IMR-90 (cell line): ENCODE results near the gene DGAT2. TPM values are rescaled to one million over a fixed set of nuclear protein-coding genes. Genes with fewer than 3 reads are reported as not detected.

Experiments
- ATAC-seq: fragments of 200-7000 bp; cut with Tn5 transposase; 2 replicates; pipeline ENCODE4 v1.9.1; 2020; ENCODE audit warnings: low read depth, mild to moderate bottlenecking, moderate library complexity
- BruUV-seq: library from RNA; stranded (reverse); fragments of 400-500 nt; replicated peaks from 2 replicates; lab custom pipeline; 2021; lab: Mats Ljungman, UMichigan
- CTCF ChIA-PET: fragments of 300-600 bp; formaldehyde crosslinking; extraction: SDS; loops from one replicate; lab custom pipeline; 2021; ENCODE audit warnings: antibody characterized with exemption; lab: Yijun Ruan, JAX
- POLR2A ChIA-PET: fragments of 300-600 bp; sonication (Branson Sonifier 250); formaldehyde crosslinking; loops from one replicate; lab custom pipeline; 2022; ENCODE audit warnings: antibody characterized with exemption; ENCODE audit not compliant: unreplicated experiment; lab: Charles Lee
- DNase-seq: peaks from one replicate; pipeline ENCODE4 v3.0.0; 2013
- H2AFZ ChIP-seq: replicated peaks from 2 replicates; pipeline ENCODE3; 2013; ENCODE audit warnings: low read length, mild to moderate bottlenecking; ENCODE audit not compliant: poor library complexity
- H2AK5ac ChIP-seq: 2 replicates; pipeline ENCODE4 v1.6.1; 2013; ENCODE audit warnings: low read depth, low read length, inconsistent platforms
- H2AK9ac ChIP-seq: replicated peaks from 2 replicates; pipeline ENCODE3; 2013; ENCODE audit warnings: mild to moderate bottlenecking, low read depth, low read length, moderate library complexity; ENCODE audit not compliant: poor library complexity
- H2BK120ac ChIP-seq: 2 replicates; pipeline ENCODE4 v1.6.1; 2013; ENCODE audit warnings: low read depth, low read length, inconsistent platforms
- H2BK15ac ChIP-seq: 3 replicates; pipeline ENCODE4 v1.6.1; 2013; ENCODE audit warnings: low read depth, low read length, inconsistent platforms
- H2BK20ac ChIP-seq: 2 replicates; pipeline ENCODE4 v1.6.1; 2013; ENCODE audit warnings: low read depth, mild to moderate bottlenecking, inconsistent platforms, low read length, moderate library complexity
- H2BK5ac ChIP-seq: 2 replicates; pipeline ENCODE4 v1.6.1; 2013; ENCODE audit warnings: mild to moderate bottlenecking, low read depth, low read length, inconsistent platforms; ENCODE audit not compliant: poor library complexity, severe bottlenecking
- H3K14ac ChIP-seq: replicated peaks from 2 replicates; pipeline ENCODE4 v1.6.1; 2013; ENCODE audit warnings: low read depth, low read length, inconsistent platforms
- H3K18ac ChIP-seq: 2 replicates; pipeline ENCODE4 v1.6.1; 2013; ENCODE audit warnings: low read depth, low read length, control low read depth
- H3K23ac ChIP-seq: 2 replicates; pipeline ENCODE4 v1.6.1; 2013; ENCODE audit warnings: low read depth, low read length, inconsistent platforms
- H3K27ac ChIP-seq: 2 replicates; pipeline ENCODE4 v1.5.1; 2013; ENCODE audit warnings: mild to moderate bottlenecking, control low read depth, low read length; ENCODE audit not compliant: insufficient read depth
- H3K27me3 ChIP-seq: 2 replicates; pipeline ENCODE4 v1.6.1; 2013; ENCODE audit warnings: low read length; ENCODE audit not compliant: control insufficient read depth, insufficient read depth
- H3K36me3 ChIP-seq: 2 replicates; pipeline ENCODE4 v1.6.1; 2013; ENCODE audit warnings: low read length, mixed read lengths; ENCODE audit not compliant: control insufficient read depth, insufficient read depth
- H3K4ac ChIP-seq: 2 replicates; pipeline ENCODE4 v1.6.1; 2013; ENCODE audit warnings: low read depth, low read length, inconsistent platforms
- H3K4me1 ChIP-seq: 2 replicates; pipeline ENCODE4 v1.6.1; 2013; ENCODE audit warnings: low read length, mixed read lengths; ENCODE audit not compliant: control insufficient read depth, insufficient read depth
- H3K4me2 ChIP-seq: 2 replicates; pipeline ENCODE4 v1.6.1; 2013; ENCODE audit warnings: low read depth, mild to moderate bottlenecking, control low read depth, low read length, moderate library complexity
- H3K4me3 ChIP-seq: 2 replicates; pipeline ENCODE4 v1.5.1; 2013; ENCODE audit warnings: low read depth, mild to moderate bottlenecking, control low read depth, low read length, moderate library complexity; ENCODE audit not compliant: insufficient read depth
- H3K56ac ChIP-seq: 2 replicates; pipeline ENCODE4 v1.6.1; 2013; ENCODE audit warnings: low read length, inconsistent platforms; ENCODE audit not compliant: insufficient read depth; ENCODE audit errors: extremely low read depth
- H3K79me1 ChIP-seq, 2 experiments: 2 replicates each; pipeline ENCODE4 v1.6.1; 2013; ENCODE audit warnings: low read length in 2 of 2, inconsistent platforms in 1 of 2, low read depth in 1 of 2
- H3K9ac ChIP-seq: 2 replicates; pipeline ENCODE4 v1.6.1; 2013; ENCODE audit warnings: low read depth, low read length, control low read depth
- H3K9me1 ChIP-seq: 2 replicates; pipeline ENCODE4 v1.6.1; 2013; ENCODE audit warnings: low read length, inconsistent platforms; ENCODE audit not compliant: insufficient read depth
- H3K9me3 ChIP-seq: 2 replicates; pipeline ENCODE4 v1.6.1; 2013; ENCODE audit warnings: low read length; ENCODE audit not compliant: control insufficient read depth, insufficient read depth
- H4K20me1 ChIP-seq: 2 replicates; pipeline ENCODE4 v1.6.1; 2013; ENCODE audit warnings: low read length, inconsistent platforms; ENCODE audit not compliant: insufficient read depth
- H4K5ac ChIP-seq: 2 replicates; pipeline ENCODE4 v1.6.1; 2013; ENCODE audit warnings: mild to moderate bottlenecking, low read depth, low read length, control low read depth
- H4K8ac ChIP-seq, 2 experiments: 2 replicates each; pipeline ENCODE4 v1.6.1; 2013; ENCODE audit warnings: low read depth in 2 of 2, low read length in 2 of 2, control low read depth in 1 of 2, inconsistent platforms in 1 of 2
- H4K91ac ChIP-seq: 2 replicates; pipeline ENCODE4 v1.6.1; 2013; ENCODE audit warnings: low read depth, low read length, inconsistent platforms; ENCODE audit not compliant: insufficient read depth
- BHLHE40 ChIP-seq: fragments of 150-350 bp; IDR thresholded peaks from 2 replicates; pipeline ENCODE4 v1.6.1; 2016; ENCODE audit warnings: mild to moderate bottlenecking, low read depth, low read length
- CEBPB ChIP-seq: IDR thresholded peaks from 2 replicates; pipeline ENCODE4 v1.6.1; 2012; ENCODE audit warnings: low read depth, low read length, improper control_type of control experiment
- CHD1 ChIP-seq: IDR thresholded peaks from 2 replicates; pipeline ENCODE4 v1.6.1; 2012; ENCODE audit warnings: low read depth, low read length, improper control_type of control experiment
- CTCF ChIP-seq: conservative IDR thresholded peaks from 2 replicates; pipeline ENCODE4 v1.5.1; 2012; ENCODE audit warnings: mild to moderate bottlenecking, low read depth, low read length, improper control_type of control experiment
- ELK1 ChIP-seq: fragments of 150-350 bp; IDR thresholded peaks from 2 replicates; pipeline ENCODE4 v1.6.1; 2016; ENCODE audit warnings: low read depth, mild to moderate bottlenecking, low read length, moderate library complexity, borderline replicate concordance
- FOS ChIP-seq: fragments of 150-350 bp; IDR thresholded peaks from 2 replicates; pipeline ENCODE4 v1.6.1; 2016; ENCODE audit warnings: low read depth, low read length
- MAFK ChIP-seq: IDR thresholded peaks from 2 replicates; pipeline ENCODE4 v1.6.1; 2012; ENCODE audit warnings: low read depth, low read length, improper control_type of control experiment
- MAZ ChIP-seq: IDR thresholded peaks from 2 replicates; pipeline ENCODE4 v1.6.1; 2012; ENCODE audit warnings: low read depth, mild to moderate bottlenecking, low read length, improper control_type of control experiment, moderate library complexity, borderline replicate concordance
- MXI1 ChIP-seq: IDR thresholded peaks from 2 replicates; pipeline ENCODE4 v1.6.1; 2012; ENCODE audit warnings: low read depth, mild to moderate bottlenecking, low read length, moderate library complexity, borderline replicate concordance
- NFE2L2 ChIP-seq: fragments of 150-350 bp; IDR thresholded peaks from 2 replicates; pipeline ENCODE4 v1.6.1; 2016; ENCODE audit warnings: low read depth, mild to moderate bottlenecking, low read length
- POLR2A ChIP-seq: IDR thresholded peaks from 2 replicates; pipeline ENCODE4 v1.6.1; 2012; ENCODE audit warnings: mild to moderate bottlenecking, low read depth, low read length
- RAD21 ChIP-seq: IDR thresholded peaks from 2 replicates; pipeline ENCODE4 v1.6.1; 2012; ENCODE audit warnings: low read length, improper control_type of control experiment
- RCOR1 ChIP-seq: IDR thresholded peaks from 2 replicates; pipeline ENCODE4 v1.6.1; 2012; ENCODE audit warnings: mild to moderate bottlenecking, low read length, improper control_type of control experiment; ENCODE audit not compliant: insufficient replicate concordance
- RFX5 ChIP-seq: IDR thresholded peaks from 2 replicates; pipeline ENCODE4 v1.8.0; 2012; ENCODE audit warnings: low read depth, mild to moderate bottlenecking, low read length, moderate library complexity
- SMC3 ChIP-seq: fragments of 150-350 bp; IDR thresholded peaks from 2 replicates; pipeline ENCODE4 v1.6.1; 2016; ENCODE audit warnings: low read depth, mild to moderate bottlenecking, antibody characterized with exemption, low read length, moderate library complexity
- USF2 ChIP-seq: fragments of 150-350 bp; IDR thresholded peaks from 2 replicates; pipeline ENCODE4 v1.6.1; 2017; ENCODE audit warnings: mild to moderate bottlenecking, antibody characterized with exemption, low read length, low read depth
- WGBS, 2 experiments: methylation state at CpG; one replicate each; pipeline versions ENCODE4 v1.1.5 to v1.1.7; 2013; ENCODE audit warnings: missing lambda C conversion rate in 2 of 2; ENCODE audit not compliant: insufficient read length in 1 of 2; ENCODE audit errors: extremely low coverage in 2 of 2; 5-methylcytosine and 5-hydroxymethylcytosine counted together
- dilution Hi-C: fragments of 300-500 bp; cut with HindIII; formaldehyde crosslinking; loops from one replicate; pipeline ENCODE4 v1.14.3; 2018; ENCODE audit warnings: low sequenced_read_pairs; ENCODE audit not compliant: unreplicated experiment
- in situ Hi-C: fragments of 300-500 bp; cut with MboI; formaldehyde crosslinking; loops from 3 replicates; pipeline ENCODE4 v1.14.3; 2019; ENCODE audit warnings: low sequenced_read_pairs, inconsistent platforms, mixed read lengths
- intact Hi-C: fragments of 100-400 bp; cut with micrococcal nuclease; formaldehyde crosslinking; loops from 2 replicates; pipeline ENCODE4 v1.10.0; 2022
- polyA plus RNA-seq, 3 experiments: library from polyadenylated mRNA; depleted of rRNA; stranded (reverse); fragments of >200 nt; gene quantifications; 2 replicates each; pipeline ENCODE4 v1.2.3, GENCODE V29; 2012; ENCODE audit warnings: low replicate concordance in 1 of 3
- total RNA-seq: library from RNA; depleted of rRNA; stranded (reverse); fragments of >200 nt; gene quantifications from 2 replicates; pipeline ENCODE4 v1.2.3, GENCODE V29; 2012

The DGAT2 gene
- total and polyA plus RNA-seq, 2 of the 4 experiments (the other 2 are of a cell fraction), result 2.3 to 2.4 TPM

GRCh38 chr11:75850787-75851186, 82.2 kb downstream of the DGAT2 start:
- Histone ChIP-seq H4K8ac (no peak overlapping the region), H3K27ac (no peak overlapping the region), H3K9me1 (no peaks in the 10 kb centered on the region), H3K56ac (no peak overlapping the region), H2AK5ac (no peak overlapping the region), H3K79me1 (peaks cover 21 to 23% of the 10 kb centered on the region in 2 experiments), H2BK120ac (no peak overlapping the region), H2AFZ (no peak overlapping the region), H3K14ac (no peak overlapping the region), H4K91ac (no peak overlapping the region), H3K36me3 (no peaks in the 10 kb centered on the region), H2BK5ac (no peak overlapping the region), H3K4me2 (no peak overlapping the region), H3K23ac (no peak overlapping the region), H3K18ac (no peak overlapping the region), H2BK15ac (no peak overlapping the region), H3K4me3 (no peak overlapping the region), H3K4me1 (no peaks in the 10 kb centered on the region), H2AK9ac (no peak overlapping the region), H3K9ac (no peak overlapping the region), H3K9me3 (no peaks in the 10 kb centered on the region), H3K4ac (no peak overlapping the region), H2BK20ac (no peak overlapping the region), H4K5ac (no peak overlapping the region), H4K20me1 (no peaks in the 10 kb centered on the region; the same call in 1 of the 2 replicates), H3K27me3 (no peaks in the 10 kb centered on the region)
- ATAC-seq (no peak), DNase-seq (no peak)
- ChIA-PET CTCF (interaction anchor here (0.9 kb wide), 1 partner anchor 11 kb away, joined by 3 read pairs; no protein-coding TSS in a partner anchor), POLR2A (no interaction called here)
- intact Hi-C loops (no loop called here), dilution Hi-C loops (no loop called here), in situ Hi-C loops (no loop called here)
- WGBS, 2 experiments, result 88% methylated on average over 1 of the region's 3 CpGs; no CpG with 5 or more reads in 1 of the 2 experiments
- BruUV-seq, result no TSS peak
- TF ChIP-seq SMC3 (no peak), CTCF (no peak), MAFK (no peak), BHLHE40 (no peak), RCOR1 (no peak), FOS (no peak), RAD21 (no peak), CEBPB (no peak), CHD1 (no peak), NFE2L2 (no peak), USF2 (no peak), RFX5 (no peak), MAZ (no peak), ELK1 (no peak), POLR2A (no peak), MXI1 (no peak)
